HT-29 (cell line): ENCODE data around the gene CWC27. TPM values are rescaled to one million over a fixed set of nuclear protein-coding genes. Genes with fewer than 3 reads are reported as not detected.

Source experiments
- DNase-seq: peaks from one replicate; pipeline ENCODE4 v3.0.0-alpha.2; 2015; ENCODE audit warnings: low spot score
- total RNA-seq: library from RNA; depleted of rRNA; stranded (reverse); fragments of >200 nt; shearing (Covaris generic); gene quantifications from 2 replicates; pipeline ENCODE4 v1.2.3, GENCODE V29; 2014

CWC27 gene
- total RNA-seq, 1 experiment from 2014 or later = 10.8 TPM

GRCh38 chr5:65034029-65034812, 265.5 kb downstream of the CWC27 start:
- DNase-seq = no peak

GRCh38 chr5:65034813-65035209, 266.1 kb downstream of the CWC27 start:
- DNase-seq = no peak

GRCh38 chr5:65035211-65036206, 266.8 kb downstream of the CWC27 start:
- DNase-seq = peak; percentile 90

- peak; percentile 60 for DNase-seq
Observed at GRCh38 chr5:65037831-65038815, 269.4 kb downstream of the CWC27 start.

GRCh38 chr5:65041296-65042158, 272.8 kb downstream of the CWC27 start:
- DNase-seq = no peak

- no peak for DNase-seq
Observed at GRCh38 chr5:65043843-65044359, 275.2 kb downstream of the CWC27 start.

GRCh38 chr5:65047225-65047624, 278.5 kb downstream of the CWC27 start:
- DNase-seq = no peak

GRCh38 chr5:65047948-65048690, 279.4 kb downstream of the CWC27 start:
- DNase-seq = no peak

GRCh38 chr5:65050140-65050539, 281.4 kb downstream of the CWC27 start:
- no peak for DNase-seq

GRCh38 chr5:65050826-65051498, 282.2 kb downstream of the CWC27 start:
- DNase-seq = no peak

- no peak for DNase-seq
Observed at GRCh38 chr5:65055938-65056337, 287.2 kb downstream of the CWC27 start.

- DNase-seq = no peak
Observed at GRCh38 chr5:65059681-65060598, 291.2 kb downstream of the CWC27 start.

- DNase-seq = no peak
Observed at GRCh38 chr5:65061250-65061973, 292.7 kb downstream of the CWC27 start.

GRCh38 chr5:65061974-65062353, 293.2 kb downstream of the CWC27 start:
- DNase-seq = no peak

- no peak for DNase-seq
Observed at GRCh38 chr5:65062469-65063083, 293.8 kb downstream of the CWC27 start.

- DNase-seq = no peak
Observed at GRCh38 chr5:65065001-65065511, 296.3 kb downstream of the CWC27 start.
